H9 (cell line): ENCODE measurements around the gene BICRAL. TPM values are rescaled to one million over a fixed set of nuclear protein-coding genes. Genes with fewer than 3 reads are reported as not detected.

Experiments used
- DNase-seq: peaks from one replicate; pipeline ENCODE4 v3.0.0-alpha.2; 2017
- H2AFZ ChIP-seq: one replicate; pipeline ENCODE4 v1.6.1; 2013; ENCODE audit warnings: mild to moderate bottlenecking, low read length, control low read depth, moderate library complexity
- H2AK5ac ChIP-seq: 2 replicates; pipeline ENCODE4 v1.6.1; 2013; ENCODE audit warnings: low read length, control low read depth, mixed read lengths; ENCODE audit not compliant: insufficient read length
- H2BK120ac ChIP-seq: one replicate; pipeline ENCODE4 v1.6.1; 2013; ENCODE audit warnings: low read depth, mild to moderate bottlenecking, low read length, control low read depth, inconsistent platforms; ENCODE audit not compliant: poor library complexity, severe bottlenecking
- H2BK12ac ChIP-seq: 2 replicates; pipeline ENCODE4 v1.6.1; 2013; ENCODE audit warnings: low read length, control low read depth, mixed read lengths, low read depth; ENCODE audit not compliant: insufficient read length
- H2BK15ac ChIP-seq: 2 replicates; pipeline ENCODE4 v1.6.1; 2013; ENCODE audit warnings: low read depth, low read length, control low read depth
- H2BK20ac ChIP-seq: one replicate; pipeline ENCODE4 v1.6.1; 2013; ENCODE audit warnings: low read depth, mild to moderate bottlenecking, low read length, control low read depth, inconsistent platforms; ENCODE audit not compliant: poor library complexity, severe bottlenecking
- H2BK5ac ChIP-seq: 2 replicates; pipeline ENCODE4 v1.6.1; 2013; ENCODE audit warnings: low read length, control low read depth, mixed read lengths; ENCODE audit not compliant: insufficient read length
- H3K14ac ChIP-seq: 2 replicates; pipeline ENCODE4 v1.6.1; 2013; ENCODE audit warnings: low read length, control low read depth; ENCODE audit not compliant: insufficient read depth
- H3K18ac ChIP-seq: 2 replicates; pipeline ENCODE4 v1.6.1; 2013; ENCODE audit warnings: low read depth, mild to moderate bottlenecking, mixed read lengths, low read length, control low read depth; ENCODE audit not compliant: insufficient read length
- H3K23ac ChIP-seq: 2 replicates; pipeline ENCODE4 v1.6.1; 2013; ENCODE audit warnings: low read length, control low read depth, mixed read lengths, low read depth; ENCODE audit not compliant: insufficient read length
- H3K23me2 ChIP-seq: 2 replicates; pipeline ENCODE4 v1.6.1; 2013; ENCODE audit warnings: low read depth, mild to moderate bottlenecking, mixed read lengths, low read length, control low read depth; ENCODE audit not compliant: insufficient read length, poor library complexity, severe bottlenecking
- H3K27ac ChIP-seq: 2 replicates; pipeline ENCODE4 v1.5.1; 2013; ENCODE audit warnings: low read length, control low read depth, mixed read lengths, low read depth; ENCODE audit not compliant: insufficient read length
- H3K27me3 ChIP-seq: 2 replicates; pipeline ENCODE4 v1.6.1; 2013; ENCODE audit warnings: low read length, control low read depth, inconsistent platforms; ENCODE audit not compliant: insufficient read depth
- H3K4ac ChIP-seq: 2 replicates; pipeline ENCODE4 v1.6.1; 2013; ENCODE audit warnings: low read depth, mild to moderate bottlenecking, control low read depth, inconsistent platforms, low read length, moderate library complexity
- H3K4me1 ChIP-seq: 2 replicates; pipeline ENCODE4 v1.6.1; 2013; ENCODE audit warnings: low read length, control low read depth, inconsistent platforms; ENCODE audit not compliant: insufficient read depth
- H3K4me2 ChIP-seq: 2 replicates; pipeline ENCODE4 v1.6.1; 2013; ENCODE audit warnings: low read length, control low read depth, mixed read lengths; ENCODE audit not compliant: insufficient read length, insufficient read depth
- H3K56ac ChIP-seq: 2 replicates; pipeline ENCODE4 v1.6.1; 2013; ENCODE audit warnings: low read depth, mild to moderate bottlenecking, mixed read lengths, low read length, control low read depth; ENCODE audit not compliant: insufficient read length
- H3K79me1 ChIP-seq: 2 replicates; pipeline ENCODE4 v1.6.1; 2013; ENCODE audit warnings: low read depth, mild to moderate bottlenecking, moderate library complexity, low read length, control low read depth, inconsistent platforms; ENCODE audit not compliant: insufficient read depth, poor library complexity, severe bottlenecking
- H3K79me2 ChIP-seq: 2 replicates; pipeline ENCODE4 v1.6.1; 2013; ENCODE audit warnings: low read length, control low read depth, inconsistent platforms; ENCODE audit not compliant: insufficient read depth
- H3K9ac ChIP-seq: 2 replicates; pipeline ENCODE4 v1.6.1; 2013; ENCODE audit warnings: low read length, control low read depth, mixed read lengths; ENCODE audit not compliant: insufficient read length; ENCODE audit errors: extremely low read depth
- H3K9me3 ChIP-seq: one replicate; pipeline ENCODE4 v1.6.1; 2013; ENCODE audit warnings: low read depth, low read length, inconsistent platforms; ENCODE audit not compliant: control insufficient read depth
- H3T11ph ChIP-seq: one replicate; pipeline ENCODE4 v1.6.1; 2013; ENCODE audit warnings: mild to moderate bottlenecking, low read length, control low read depth, inconsistent platforms
- H4K20me1 ChIP-seq: one replicate; pipeline ENCODE4 v1.6.1; 2013; ENCODE audit not compliant: control insufficient read depth, insufficient read length, insufficient read depth
- H4K5ac ChIP-seq: 2 replicates; pipeline ENCODE4 v1.6.1; 2013; ENCODE audit warnings: low read depth, mild to moderate bottlenecking, mixed read lengths, low read length, control low read depth; ENCODE audit not compliant: insufficient read length
- H4K8ac ChIP-seq: replicated peaks from 2 replicates; pipeline ENCODE4 v1.6.1; 2013; ENCODE audit warnings: low read length, control low read depth, mixed read lengths, low read depth; ENCODE audit not compliant: insufficient read length
- H4K91ac ChIP-seq: 2 replicates; pipeline ENCODE4 v1.6.1; 2013; ENCODE audit warnings: low read depth, mild to moderate bottlenecking, moderate library complexity, mixed read lengths, low read length, control low read depth; ENCODE audit not compliant: insufficient read length
- H3K27ac Mint-ChIP-seq, 3 experiments: 2 replicates in 2 of 3; 3 replicates in 1 of 3; pipeline ENCODE4 v1.8.0; 2020 to 2021; ENCODE audit warnings: mixed read lengths in 3 of 3, mild to moderate bottlenecking in 1 of 3, moderate library complexity in 1 of 3
- H3K27me3 Mint-ChIP-seq: 2 replicates; pipeline ENCODE4 v1.8.0; 2021; ENCODE audit warnings: low read depth, mild to moderate bottlenecking, moderate library complexity, mixed read lengths
- H3K36me3 Mint-ChIP-seq, 3 experiments: 2 replicates in 2 of 3; 3 replicates in 1 of 3; pipeline ENCODE4 v1.8.0; 2020 to 2021; ENCODE audit warnings: low read depth in 3 of 3, mixed read lengths in 3 of 3; ENCODE audit not compliant: insufficient read depth in 1 of 3
- H3K4me1 Mint-ChIP-seq, 2 experiments: 2 replicates each; pipeline ENCODE4 v1.8.0; 2020; ENCODE audit warnings: mixed read lengths in 2 of 2
- H3K4me3 Mint-ChIP-seq, 2 experiments: 2 replicates in 1 of 2; 3 replicates in 1 of 2; pipeline ENCODE4 v1.8.0; 2020 to 2021; ENCODE audit warnings: mild to moderate bottlenecking in 2 of 2, mixed read lengths in 2 of 2, moderate library complexity in 1 of 2
- H3K9me3 Mint-ChIP-seq, 2 experiments: 2 replicates in 1 of 2; 3 replicates in 1 of 2; pipeline ENCODE4 v1.8.0; 2020; ENCODE audit warnings: mild to moderate bottlenecking in 2 of 2, mixed read lengths in 2 of 2, moderate library complexity in 1 of 2
- CTCF ChIP-seq: fragments of 200-600 bp; sonication (generic); conservative IDR thresholded peaks from 3 replicates; pipeline ENCODE4 v1.8.0; 2021; ENCODE audit warnings: antibody characterized with exemption, mild to moderate bottlenecking
- WGBS: extraction: QIAGEN DNeasy Blood & Tissue Kit; methylation state at CpG from one replicate; pipeline ENCODE4 v1.1.7; 2013; ENCODE audit warnings: missing lambda C conversion rate, low lambda C conversion rate, mixed read lengths; ENCODE audit not compliant: insufficient read length; ENCODE audit errors: extremely low coverage; 5-methylcytosine and 5-hydroxymethylcytosine counted together
- total RNA-seq: library from RNA; stranded (reverse); gene quantifications from 2 replicates; pipeline ENCODE4 v1.2.1, GENCODE V29; 2021

The BICRAL gene
- total RNA-seq, 1 experiment from 2014 or later: 9.8 TPM

DNA sequence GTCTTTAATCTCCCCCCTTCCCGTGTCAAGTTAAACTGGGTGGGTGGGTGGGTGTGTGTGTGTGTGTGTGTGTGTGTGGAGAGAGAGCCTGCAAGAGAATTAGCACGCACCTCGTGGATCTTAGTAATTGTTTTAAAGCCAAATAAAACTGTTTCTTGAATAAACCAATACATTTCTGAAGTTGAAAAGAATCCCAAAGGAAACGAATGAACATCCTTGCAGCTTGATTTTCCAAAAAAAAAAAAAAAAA lies 381 bp upstream of the BICRAL start:
- H3K27me3 Mint-ChIP-seq: peaks cover 1% of the 10 kb centered on the region; the same call in 1 of the 2 replicates
- Histone ChIP-seq H3K4me1 (no peaks in the 10 kb centered on the region), H3K9me3 (no peaks in the 10 kb centered on the region), H3K14ac (no peak overlapping the region), H2AK5ac (no peak overlapping the region), H3K23ac (no peak overlapping the region), H3K79me1 (no peaks in the 10 kb centered on the region), H3K56ac (no peak overlapping the region), H3K4me2 (no peak overlapping the region), H4K5ac (no peak overlapping the region), H2BK15ac (no peak overlapping the region), H3T11ph (no peak overlapping the region), H2BK5ac (no peak overlapping the region), H3K18ac (no peak overlapping the region), H4K91ac (no peak overlapping the region), H4K8ac (no peak overlapping the region), H2BK12ac (no peak overlapping the region), H3K4ac (no peak overlapping the region), H2AFZ (no peak overlapping the region), H3K27ac (no peak overlapping the region), H4K20me1 (no peaks in the 10 kb centered on the region), H3K27me3 (no peaks in the 10 kb centered on the region), H2BK20ac (no peak overlapping the region), H3K23me2 (no peaks in the 10 kb centered on the region), H2BK120ac (no peak overlapping the region), H3K79me2 (peaks cover 4% of the 10 kb centered on the region; the same call in 1 of the 2 replicates), H3K9ac (no peak overlapping the region)
- WGBS: no CpG with 5 or more reads among the region's 4 CpGs
- H3K4me1 Mint-ChIP-seq: peaks cover 16 to 19% of the 10 kb centered on the region in 2 experiments
- H3K4me3 Mint-ChIP-seq: peak overlapping the region; percentile 78 to 93
- peaks cover 1 to 13% (median 5%) of the 10 kb centered on the region in 3 experiments; a peak in 6 of 7 replicates for H3K36me3 Mint-ChIP-seq
- peak overlapping the region; percentile 69 to 94 (median 92); a peak in 5 of 7 replicates for H3K27ac Mint-ChIP-seq
- DNase-seq: no peak
- no peaks in the 10 kb centered on the region for H3K9me3 Mint-ChIP-seq
- no peak for TF ChIP-seq CTCF
